Measurements from ENCODE around the gene PCDHB3.

PCDHB3 gene

GRCh38 chr5:141100243-141100805 lies at the start of gene PCDHB3:
Gene PCDHB3 (plus strand): TSS chr5:141100473. CDS start chr5:141100650, 177 bp downstream.
- no peak for DNase-seq (ENCODE audit: low spot score)
- TF ChIP-seq CTCF (IDR thresholded peaks at IDR 0.05; ENCODE audit: extremely low read depth, missing control alignments), result no peak

- no peak for TF ChIP-seq CTCF (IDR thresholded peaks at IDR 0.05; ENCODE audit: extremely low read depth, missing control alignments)
These were observed 49.4 kb upstream of the PCDHB3 start, which contains the start of gene PCDHB1 for GRCh38 chr5:141050622-141051520. Gene PCDHB1 (plus strand): TSS chr5:141051374. CDS start chr5:141051471, 97 bp downstream.

GRCh38 chr5:141051521-141051866 lies 48.8 kb upstream of the PCDHB3 start:
- DNase-seq (ENCODE audit: low spot score), result no peak
- TF ChIP-seq CTCF (IDR thresholded peaks at IDR 0.05; ENCODE audit: extremely low read depth, missing control alignments), result no peak

More at GRCh38 chr5:141050622-141051520, 49.4 kb upstream of the PCDHB3 start, which contains the start of gene PCDHB1:
- DNase-seq (ENCODE audit: low spot score), result no peak

- TF ChIP-seq CTCF (IDR thresholded peaks at IDR 0.05; ENCODE audit: extremely low read depth, missing control alignments), result no peak
- DNase-seq (ENCODE audit: low spot score), result no peak
These were observed 22.4 kb upstream of the PCDHB3 start for GRCh38 chr5:141077826-141078225.

GRCh38 chr5:141082228-141082627 lies 18.0 kb upstream of the PCDHB3 start:
- no peak for DNase-seq (ENCODE audit: low spot score)
- no peak for TF ChIP-seq CTCF (IDR thresholded peaks at IDR 0.05; ENCODE audit: extremely low read depth, missing control alignments)

GRCh38 chr5:141084487-141084989 lies 15.7 kb upstream of the PCDHB3 start:
- no peak for TF ChIP-seq CTCF (IDR thresholded peaks at IDR 0.05; ENCODE audit: extremely low read depth, missing control alignments)
- DNase-seq (ENCODE audit: low spot score), result no peak
